HepG2 (cell line): ENCODE data around the gene MDFI.

Source experiments
- IRF1 ChIP-seq: sonication (generic); formaldehyde crosslinking; IDR thresholded peaks from 2 replicates; pipeline ENCODE4 v1.4.0; 2020; ENCODE audit warnings: low read depth, mild to moderate bottlenecking, missing genetic modification reagents
- PBX2 ChIP-seq: IDR thresholded peaks from 2 replicates; pipeline ENCODE4 v1.6.1; 2016; ENCODE audit warnings: control low read depth
- PHF21A ChIP-seq: sonication (generic); formaldehyde crosslinking; IDR thresholded peaks from 2 replicates; pipeline ENCODE4 v1.5.0; 2020; ENCODE audit warnings: mild to moderate bottlenecking, missing genetic modification reagents

GRCh38 chr6:41602422-41602743, 35.9 kb upstream of the MDFI start:
- no peak for TF ChIP-seq IRF1 (CRISPR knock-in tag)
- TF ChIP-seq PHF21A: no peak
- TF ChIP-seq PBX2: no peak
